H1 (cell line): ENCODE measurements around the gene NRXN3. TPM values are rescaled to one million over a fixed set of nuclear protein-coding genes. Genes with fewer than 3 reads are reported as not detected.

Source experiments
- CTCF ChIA-PET: fragments of 300-600 bp; sonication (Branson Sonifier 250); formaldehyde crosslinking; loops from one replicate; lab custom pipeline; 2021; ENCODE audit not compliant: partially characterized antibody; lab: Charles Lee
- POLR2A ChIA-PET: fragments of 300-600 bp; sonication (Branson Sonifier 250); formaldehyde crosslinking; loops from one replicate; lab custom pipeline; 2021; ENCODE audit warnings: inconsistent platforms; ENCODE audit not compliant: partially characterized antibody; lab: Charles Lee
- DNase-seq, 2 experiments: peaks; one replicate each; pipeline versions ENCODE4 v3.0.0 to v3.0.0-alpha.2; 2010 to 2022; ENCODE audit warnings: low spot score in 2 of 2, low read depth in 1 of 2, mixed read lengths in 1 of 2
- FAIRE-seq: peaks from 2 replicates; lab custom pipeline; 2011; peaks lifted over from hg19 to GRCh38; lab: Jason Lieb, UNC
- H2AFZ ChIP-seq: 2 replicates; pipeline ENCODE4 v1.8.1; 2012; ENCODE audit warnings: low read length, inconsistent platforms
- H2AK5ac ChIP-seq: 2 replicates; pipeline ENCODE4 v1.6.1; 2013; ENCODE audit warnings: low read depth, low read length
- H2BK120ac ChIP-seq: replicated peaks from 2 replicates; pipeline ENCODE3; 2013; ENCODE audit warnings: low read depth, low read length, inconsistent platforms
- H2BK12ac ChIP-seq: 2 replicates; pipeline ENCODE4 v1.6.1; 2013; ENCODE audit warnings: low read depth, low read length
- H2BK15ac ChIP-seq: 2 replicates; pipeline ENCODE4 v1.6.1; 2013; ENCODE audit warnings: low read length
- H2BK20ac ChIP-seq: 2 replicates; pipeline ENCODE4 v1.6.1; 2013; ENCODE audit warnings: low read length
- H2BK5ac ChIP-seq: 2 replicates; pipeline ENCODE4 v1.6.1; 2013; ENCODE audit warnings: low read depth, low read length
- H3K14ac ChIP-seq: 2 replicates; pipeline ENCODE4 v1.6.1; 2013; ENCODE audit warnings: inconsistent platforms; ENCODE audit not compliant: insufficient read length
- H3K18ac ChIP-seq: 2 replicates; pipeline ENCODE4 v1.6.1; 2013; ENCODE audit warnings: low read length; ENCODE audit errors: extremely low read depth
- H3K23ac ChIP-seq: 2 replicates; pipeline ENCODE4 v1.6.1; 2013; ENCODE audit warnings: inconsistent platforms; ENCODE audit not compliant: insufficient read length
- H3K23me2 ChIP-seq: 2 replicates; pipeline ENCODE4 v1.6.1; 2013; ENCODE audit warnings: low read depth, low read length
- H3K27ac ChIP-seq: 2 replicates; pipeline ENCODE4 v1.6.1; 2011; ENCODE audit warnings: low read depth, low read length, inconsistent platforms
- H3K27me3 ChIP-seq, 4 experiments: replicated peaks in 1 of 4; 1 replicate in 1 of 4; 2 replicates in 3 of 4; pipeline versions ENCODE4 v1.6.1 to v1.8.1; 2011 to 2013; ENCODE audit warnings: low read length in 3 of 4, mild to moderate bottlenecking in 3 of 4, inconsistent platforms in 2 of 4, mixed read lengths in 2 of 4, moderate library complexity in 1 of 4; ENCODE audit not compliant: control insufficient read depth in 3 of 4, insufficient read depth in 3 of 4; ENCODE audit errors: extremely low read depth in 1 of 4
- H3K36me3 ChIP-seq, 4 experiments: 2 replicates each; pipeline versions ENCODE4 v1.6.1 to v1.8.1; 2011 to 2013; ENCODE audit warnings: mild to moderate bottlenecking in 4 of 4, low read length in 3 of 4, moderate library complexity in 2 of 4, control low read depth in 1 of 4, inconsistent platforms in 1 of 4; ENCODE audit not compliant: insufficient read depth in 4 of 4, control insufficient read depth in 2 of 4
- H3K4ac ChIP-seq: replicated peaks from 2 replicates; pipeline ENCODE3; 2013; ENCODE audit warnings: low read length, low read depth, mixed read lengths, inconsistent platforms; ENCODE audit not compliant: insufficient read length
- H3K4me1 ChIP-seq, 4 experiments: replicated peaks in 1 of 4; 1 replicate in 1 of 4; 2 replicates in 3 of 4; pipeline versions ENCODE4 v1.6.1 to v1.8.1; 2011 to 2013; ENCODE audit warnings: low read length in 3 of 4, inconsistent platforms in 2 of 4, mixed read lengths in 1 of 4; ENCODE audit not compliant: insufficient read depth in 4 of 4, control insufficient read depth in 3 of 4
- H3K4me2 ChIP-seq, 2 experiments: 2 replicates each; pipeline versions ENCODE4 v1.6.1 to v1.8.1; 2011 to 2013; ENCODE audit warnings: low read depth in 2 of 2, low read length in 2 of 2, control low read depth in 1 of 2, inconsistent platforms in 1 of 2, mild to moderate bottlenecking in 1 of 2; ENCODE audit not compliant: insufficient read depth in 1 of 2
- H3K4me3 ChIP-seq, 4 experiments: fragments of 200-600, 300-600 bp in 1 of 4; sonication (generic), shearing (Covaris generic), sonication (Bioruptor Twin) in 1 of 4; 2 replicates each; pipeline versions ENCODE4 v1.5.1 to v1.8.1; 2011 to 2016; ENCODE audit warnings: low read length in 4 of 4, low read depth in 3 of 4, control low read depth in 2 of 4, inconsistent platforms in 2 of 4, mild to moderate bottlenecking in 2 of 4, mixed read lengths in 1 of 4, moderate library complexity in 1 of 4; ENCODE audit not compliant: insufficient read depth in 2 of 4; ENCODE audit errors: extremely low read depth in 1 of 4
- H3K56ac ChIP-seq: replicated peaks from 2 replicates; pipeline ENCODE3; 2013; ENCODE audit warnings: low read depth, mild to moderate bottlenecking, mixed read lengths, low read length, inconsistent platforms; ENCODE audit not compliant: insufficient read length
- H3K79me1 ChIP-seq: 2 replicates; pipeline ENCODE4 v1.6.1; 2013; ENCODE audit warnings: low read depth, low read length, control low read depth
- H3K79me2 ChIP-seq, 2 experiments: 2 replicates each; pipeline versions ENCODE4 v1.6.1 to v1.8.1; 2012 to 2013; ENCODE audit warnings: low read length in 2 of 2, mild to moderate bottlenecking in 2 of 2, inconsistent platforms in 1 of 2; ENCODE audit not compliant: insufficient read depth in 2 of 2, control insufficient read depth in 1 of 2
- H3K9ac ChIP-seq, 4 experiments: replicated peaks in 1 of 4; 1 replicate in 1 of 4; 2 replicates in 3 of 4; pipeline versions ENCODE4 v1.6.1 to v1.8.1; 2011 to 2013; ENCODE audit warnings: low read depth in 3 of 4, low read length in 3 of 4, control low read depth in 2 of 4, mild to moderate bottlenecking in 2 of 4, moderate library complexity in 2 of 4, inconsistent platforms in 1 of 4; ENCODE audit errors: extremely low read depth in 1 of 4
- H3K9me3 ChIP-seq, 2 experiments: 2 replicates each; pipeline versions ENCODE4 v1.6.1 to v1.8.1; 2012 to 2013; ENCODE audit warnings: mild to moderate bottlenecking in 2 of 2, moderate library complexity in 2 of 2, control low read depth in 1 of 2, inconsistent platforms in 1 of 2, low read depth in 1 of 2, low read length in 1 of 2, mixed read lengths in 1 of 2; ENCODE audit not compliant: insufficient read depth in 2 of 2
- H4K20me1 ChIP-seq, 2 experiments: replicated peaks in 1 of 2; 2 replicates each; pipeline versions ENCODE3 to v1.8.1; 2011 to 2013; ENCODE audit warnings: inconsistent platforms in 2 of 2, low read length in 2 of 2, mild to moderate bottlenecking in 1 of 2; ENCODE audit not compliant: insufficient read depth in 2 of 2, control insufficient read depth in 1 of 2
- H4K5ac ChIP-seq: 2 replicates; pipeline ENCODE4 v1.6.1; 2013; ENCODE audit warnings: low read length, low read depth, mixed read lengths, inconsistent platforms; ENCODE audit not compliant: insufficient read length
- H4K8ac ChIP-seq: 2 replicates; pipeline ENCODE4 v1.8.0; 2013; ENCODE audit warnings: mild to moderate bottlenecking, moderate library complexity, low read length, inconsistent platforms; ENCODE audit not compliant: insufficient read depth; ENCODE audit errors: extremely low read depth
- H4K91ac ChIP-seq: replicated peaks from 2 replicates; pipeline ENCODE3; 2013; ENCODE audit warnings: low read length, mixed read lengths, inconsistent platforms; ENCODE audit not compliant: insufficient read length
- SIRT6 ChIP-seq: IDR thresholded peaks from one replicate; pipeline ENCODE4 v1.7.1; 2012; ENCODE audit warnings: low read length, inconsistent platforms
- WGBS, 2 experiments: shearing (Covaris generic) in 1 of 2; methylation state at CpG; one replicate each; pipeline versions ENCODE4 v1.1.6 to v1.1.7; 2013 to 2015; ENCODE audit warnings: low lambda C conversion rate in 2 of 2, mixed read lengths in 2 of 2, inconsistent platforms in 1 of 2, low coverage in 1 of 2, missing lambda C conversion rate in 1 of 2; ENCODE audit not compliant: insufficient replicate concordance in 2 of 2, insufficient coverage in 1 of 2, insufficient read length in 1 of 2; ENCODE audit errors: extremely low coverage in 1 of 2, missing lambda C conversion rate in 1 of 2; 5-methylcytosine and 5-hydroxymethylcytosine counted together
- polyA plus RNA-seq, 7 experiments: library from polyadenylated mRNA; depleted of rRNA in 3 of 7; stranded (reverse) in 5 of 7; unstranded in 2 of 7; fragments of >200 nt in 5 of 7; fragments of 200-250 nt in 2 of 7; gene quantifications; 1 replicate in 5 of 7; 2 replicates in 1 of 7; 4 replicates in 1 of 7; pipeline versions ENCODE4 v1.2.1 to v1.2.3, GENCODE V29; 2011 to 2013; ENCODE audit warnings: missing spikeins in 2 of 7, mixed read lengths in 2 of 7
- total RNA-seq: library from RNA; stranded (reverse); fragmentation: NEBNext Ultra II Directional; extraction: Animal tissue kit (Norgen Biotek cat#: 25700); gene quantifications from 2 replicates; pipeline ENCODE4 v1.2.1, GENCODE V29; 2021

NRXN3 gene
- total and polyA plus RNA-seq, 2 of the 8 experiments (the other 6 are each of a cell fraction or from before 2014, with no cell fraction given), result 2.6 to 4.1 TPM

DNA sequence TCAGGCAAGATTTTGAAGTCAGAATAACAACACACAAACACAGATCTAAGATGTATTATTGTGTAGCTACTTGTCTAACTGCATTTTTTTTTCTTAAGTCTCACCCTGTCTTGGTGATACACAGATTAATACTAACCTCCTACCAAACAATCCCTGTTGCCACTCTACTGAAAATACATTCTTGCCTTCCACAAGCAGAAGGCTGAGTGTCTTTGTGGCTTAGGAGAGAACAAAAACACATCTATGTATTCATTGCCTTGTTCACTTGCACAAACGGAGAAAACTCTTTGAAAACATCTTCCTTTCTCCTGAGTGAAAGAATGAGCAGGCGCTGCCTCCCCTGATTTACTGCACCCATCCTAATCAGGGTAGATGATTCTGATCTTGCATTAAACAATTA, 1398.9 kb downstream of the NRXN3 start:
- Histone ChIP-seq H3K56ac (no peak overlapping the region), H3K4me1 (peaks cover 0 to 4% (median 1%) of the 10 kb centered on the region in 4 experiments; a peak in 3 of 7 replicates), H3K14ac (no peak overlapping the region), H2AK5ac (no peak overlapping the region), H3K79me2 (no peaks in the 10 kb centered on the region), H3K23me2 (no peaks in the 10 kb centered on the region), H3K4me3 (no peak overlapping the region), H3K23ac (no peak overlapping the region), H2BK20ac (no peak overlapping the region), H3K9ac (peak overlapping the region in 1 of 4 experiments; percentile 1; a peak in 1 of 7 replicates), H2BK5ac (no peak overlapping the region), H3K4me2 (no peak overlapping the region), H4K91ac (no peak overlapping the region), H4K20me1 (no peaks in the 10 kb centered on the region), H4K5ac (no peak overlapping the region), H3K27ac (no peak overlapping the region), H3K4ac (no peak overlapping the region), H2BK12ac (no peak overlapping the region), H2AFZ (no peak overlapping the region), H3K18ac (no peak overlapping the region), H2BK120ac (no peak overlapping the region), H3K79me1 (no peaks in the 10 kb centered on the region), H3K36me3 (no peaks in the 10 kb centered on the region), H3K27me3 (no peaks in the 10 kb centered on the region), H4K8ac (no peak overlapping the region), H2BK15ac (no peak overlapping the region), H3K9me3 (no peaks in the 10 kb centered on the region)
- no peak for TF ChIP-seq SIRT6
- FAIRE-seq, result no peak
- no peak for DNase-seq
- 85% methylated on average over 2 of the region's 2 CpGs; no CpG with 5 or more reads in 1 of the 2 experiments for WGBS, 2 experiments
- ChIA-PET POLR2A (no interaction called here), CTCF (no interaction called here)
